ENCODE data around the gene CSRP1.
"Not testable (repeated sequence)": the region's sequence is repeated elsewhere in the genome, so short reads cannot be mapped to it uniquely, and the experiment has no call there.

Gene CSRP1

DNA sequence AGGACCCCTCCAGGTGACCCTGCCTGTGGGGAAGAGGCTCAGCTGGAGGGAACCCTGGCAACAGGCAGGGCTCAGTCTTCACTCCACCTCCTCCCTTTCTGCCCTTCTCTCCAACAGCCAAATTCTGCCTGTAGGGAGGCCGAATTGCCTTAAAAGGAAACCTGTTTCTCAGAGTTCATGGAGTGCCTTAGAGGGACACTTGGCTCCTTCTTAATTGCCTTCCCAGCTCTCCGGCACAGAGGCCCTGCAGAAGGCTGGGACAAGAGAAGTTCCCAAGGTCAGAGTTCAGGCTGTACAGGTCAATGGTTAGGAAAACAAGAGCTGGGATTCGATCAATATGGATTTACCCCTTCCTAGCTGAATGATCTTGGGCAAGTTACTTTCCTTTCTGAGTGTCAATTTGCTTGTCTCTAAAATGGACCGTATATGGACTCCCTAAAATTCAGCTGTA lies 6.2 kb downstream of the CSRP1 start:
- peaks cover 46% of the 10 kb centered on the region for H3K4me1 ChIP-seq (ENCODE audit: control insufficient read depth, insufficient read depth, low read length)
- no peak overlapping the region for H3K4me3 ChIP-seq (ENCODE audit: low read length)
- no peaks in the 10 kb centered on the region for H3K9me3 ChIP-seq (ENCODE audit: control insufficient read depth, low read length)
- peak overlapping the region; percentile 33 for H3K9ac ChIP-seq (ENCODE audit: low read length)
- peak; percentile 59 for DNase-seq (ENCODE audit: low read depth)
- H3K36me3 ChIP-seq (ENCODE audit: control insufficient read depth, insufficient read depth, low read length, severe bottlenecking): no peaks in the 10 kb centered on the region
- H3K27me3 ChIP-seq (replicated peaks; ENCODE audit: control insufficient read depth, insufficient read depth, low read length): no peaks in the 10 kb centered on the region

DNA sequence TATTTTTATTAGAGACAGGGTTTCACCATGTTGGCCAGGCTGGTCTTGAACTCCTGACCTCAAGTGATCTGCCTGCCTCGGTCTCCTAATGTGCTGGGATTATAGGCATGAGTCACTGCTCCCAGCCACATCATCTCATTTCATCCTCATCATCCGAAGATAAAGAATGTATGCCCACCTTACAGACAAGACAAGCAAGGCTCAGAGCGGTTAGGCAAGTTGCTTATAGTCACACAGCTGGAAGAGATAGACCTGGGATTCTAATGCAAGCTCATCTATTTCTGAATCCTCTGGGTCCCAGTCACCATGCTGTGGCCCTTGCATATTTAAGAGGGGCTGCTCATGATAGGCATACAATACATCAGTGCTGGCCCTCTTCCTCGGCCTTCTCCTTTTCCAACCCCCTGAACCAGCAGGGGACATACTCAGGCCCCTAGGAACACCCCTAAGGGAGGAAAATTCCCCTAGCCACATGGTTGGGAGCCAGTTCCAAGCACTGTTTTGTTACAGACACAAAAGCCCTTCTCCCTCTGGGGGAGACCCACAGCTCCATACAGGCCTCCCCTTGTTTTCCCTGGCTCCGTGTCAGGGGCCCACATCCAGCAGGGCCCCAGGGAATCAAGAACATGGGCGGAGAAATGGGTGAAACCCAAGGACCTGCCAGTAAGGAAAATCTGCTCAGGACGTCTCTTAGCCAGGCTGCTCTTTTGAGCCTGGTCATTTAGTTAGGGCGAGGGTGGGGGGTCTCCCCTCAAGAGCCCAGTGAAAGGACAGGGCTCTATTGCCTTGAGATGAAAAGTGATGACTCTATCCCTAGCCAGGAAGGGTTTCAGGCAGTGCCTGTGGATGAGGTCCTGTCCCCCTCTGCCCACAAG lies 6.9 kb downstream of the CSRP1 start:
- Histone ChIP-seq H3K4me3 (ENCODE audit: low read length) (no peak overlapping the region), H3K4me1 (ENCODE audit: control insufficient read depth, insufficient read depth, low read length) (peaks cover 46% of the 10 kb centered on the region), H3K9ac (ENCODE audit: low read length) (peak overlapping the region; percentile 33), H3K36me3 (ENCODE audit: control insufficient read depth, insufficient read depth, low read length, severe bottlenecking) (peaks cover 2% of the 10 kb centered on the region), H3K9me3 (ENCODE audit: control insufficient read depth, low read length) (no peaks in the 10 kb centered on the region), H3K27me3 (replicated peaks; ENCODE audit: control insufficient read depth, insufficient read depth, low read length) (no peaks in the 10 kb centered on the region)
- no peak for DNase-seq (ENCODE audit: low read depth)

GRCh38 chr1:201499191-201499590 lies 7.7 kb downstream of the CSRP1 start:
- no peak overlapping the region for H3K9ac ChIP-seq (ENCODE audit: low read length)
- no peak overlapping the region for H3K4me3 ChIP-seq (ENCODE audit: low read length)
- H3K9me3 ChIP-seq (ENCODE audit: control insufficient read depth, low read length): no peaks in the 10 kb centered on the region
- peaks cover 4% of the 10 kb centered on the region for H3K36me3 ChIP-seq (ENCODE audit: control insufficient read depth, insufficient read depth, low read length, severe bottlenecking)
- H3K27me3 ChIP-seq (replicated peaks; ENCODE audit: control insufficient read depth, insufficient read depth, low read length): no peaks in the 10 kb centered on the region
- peaks cover 50% of the 10 kb centered on the region for H3K4me1 ChIP-seq (ENCODE audit: control insufficient read depth, insufficient read depth, low read length)
- DNase-seq (ENCODE audit: low read depth): no peak

GRCh38 chr1:201498621-201499020 lies 8.3 kb downstream of the CSRP1 start:
- DNase-seq (ENCODE audit: low read depth): no peak
- H3K27me3 ChIP-seq (replicated peaks; ENCODE audit: control insufficient read depth, insufficient read depth, low read length): no peaks in the 10 kb centered on the region
- H3K4me3 ChIP-seq (ENCODE audit: low read length): no peak overlapping the region
- no peaks in the 10 kb centered on the region for H3K9me3 ChIP-seq (ENCODE audit: control insufficient read depth, low read length)
- peaks cover 4% of the 10 kb centered on the region for H3K36me3 ChIP-seq (ENCODE audit: control insufficient read depth, insufficient read depth, low read length, severe bottlenecking)
- H3K9ac ChIP-seq (ENCODE audit: low read length): no peak overlapping the region
- peaks cover 50% of the 10 kb centered on the region for H3K4me1 ChIP-seq (ENCODE audit: control insufficient read depth, insufficient read depth, low read length)

GRCh38 chr1:201497935-201498509 lies 8.9 kb downstream of the CSRP1 start:
- H3K9me3 ChIP-seq (ENCODE audit: control insufficient read depth, low read length): no peaks in the 10 kb centered on the region
- peaks cover 4% of the 10 kb centered on the region for H3K36me3 ChIP-seq (ENCODE audit: control insufficient read depth, insufficient read depth, low read length, severe bottlenecking)
- peaks cover 48% of the 10 kb centered on the region for H3K4me1 ChIP-seq (ENCODE audit: control insufficient read depth, insufficient read depth, low read length)
- H3K4me3 ChIP-seq (ENCODE audit: low read length): no peak overlapping the region
- H3K9ac ChIP-seq (ENCODE audit: low read length): no peak overlapping the region
- DNase-seq (ENCODE audit: low read depth): no peak
- no peaks in the 10 kb centered on the region for H3K27me3 ChIP-seq (replicated peaks; ENCODE audit: control insufficient read depth, insufficient read depth, low read length)

- no peaks in the 10 kb centered on the region for H3K27me3 ChIP-seq (replicated peaks; ENCODE audit: control insufficient read depth, insufficient read depth, low read length)
- peak overlapping the region; percentile 4 for H3K4me3 ChIP-seq (ENCODE audit: low read length)
- no peak for DNase-seq (ENCODE audit: low read depth)
- H3K4me1 ChIP-seq (ENCODE audit: control insufficient read depth, insufficient read depth, low read length): peaks cover 52% of the 10 kb centered on the region
- peaks cover 4% of the 10 kb centered on the region for H3K36me3 ChIP-seq (ENCODE audit: control insufficient read depth, insufficient read depth, low read length, severe bottlenecking)
- H3K9me3 ChIP-seq (ENCODE audit: control insufficient read depth, low read length): no peaks in the 10 kb centered on the region
- peak overlapping the region; percentile 42 for H3K9ac ChIP-seq (ENCODE audit: low read length)
Measured at GRCh38 chr1:201496296-201496690, 10.6 kb downstream of the CSRP1 start.

DNA sequence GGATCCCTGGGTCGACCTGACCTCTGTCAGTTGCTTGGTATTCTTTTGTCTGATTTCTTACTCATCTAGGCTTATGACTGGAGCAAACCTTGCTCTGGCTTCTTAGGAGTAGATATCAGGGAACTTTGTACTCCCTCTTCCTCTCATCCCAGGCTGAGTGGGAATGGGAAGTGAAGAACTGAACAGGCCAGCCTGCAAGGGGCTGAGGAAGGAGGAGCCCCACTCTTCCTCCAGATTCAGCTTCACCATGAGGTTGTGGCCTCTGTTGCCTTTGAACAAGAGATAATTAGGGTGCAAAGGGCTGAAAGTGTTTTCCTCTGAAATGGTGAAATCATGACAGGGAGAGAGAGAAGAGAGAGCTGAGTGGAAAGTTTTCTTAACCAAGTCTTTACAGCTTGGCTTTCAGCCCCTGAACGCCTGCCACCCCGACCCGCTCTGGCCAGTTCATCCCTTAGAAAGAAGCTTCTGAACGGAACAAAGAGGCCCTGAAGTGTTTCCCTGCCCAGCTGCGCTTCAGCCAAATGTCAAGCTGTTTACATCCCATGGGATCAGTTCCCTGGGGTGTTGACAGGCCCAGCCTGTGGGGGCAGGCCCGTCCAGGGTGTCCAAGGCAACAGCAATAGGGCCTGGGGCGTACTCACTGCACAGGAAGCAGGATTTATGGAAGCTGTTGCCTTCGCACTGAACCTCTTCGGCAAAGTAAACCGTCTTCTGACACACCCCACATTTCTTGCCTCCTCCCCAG lies 11.2 kb downstream of the CSRP1 start:
- H3K4me1 ChIP-seq (ENCODE audit: control insufficient read depth, insufficient read depth, low read length): peaks cover 52% of the 10 kb centered on the region
- DNase-seq (ENCODE audit: low read depth): peak; percentile 38
- H3K27me3 ChIP-seq (replicated peaks; ENCODE audit: control insufficient read depth, insufficient read depth, low read length): no peaks in the 10 kb centered on the region
- no peaks in the 10 kb centered on the region for H3K9me3 ChIP-seq (ENCODE audit: control insufficient read depth, low read length)
- peaks cover 4% of the 10 kb centered on the region for H3K36me3 ChIP-seq (ENCODE audit: control insufficient read depth, insufficient read depth, low read length, severe bottlenecking)
- H3K4me3 ChIP-seq (ENCODE audit: low read length): peak overlapping the region; percentile 22
- peak overlapping the region; percentile 55 for H3K9ac ChIP-seq (ENCODE audit: low read length)

- Histone ChIP-seq H3K4me3 (ENCODE audit: low read length) (no peak overlapping the region), H3K9ac (ENCODE audit: low read length) (no peak overlapping the region), H3K4me1 (ENCODE audit: control insufficient read depth, insufficient read depth, low read length) (peaks cover 59% of the 10 kb centered on the region), H3K27me3 (replicated peaks; ENCODE audit: control insufficient read depth, insufficient read depth, low read length) (no peaks in the 10 kb centered on the region), H3K9me3 (ENCODE audit: control insufficient read depth, low read length) (no peaks in the 10 kb centered on the region), H3K36me3 (ENCODE audit: control insufficient read depth, insufficient read depth, low read length, severe bottlenecking) (peaks cover 4% of the 10 kb centered on the region)
- DNase-seq (ENCODE audit: low read depth): no peak
Measured at GRCh38 chr1:201493757-201494617, 12.9 kb downstream of the CSRP1 start.

DNA sequence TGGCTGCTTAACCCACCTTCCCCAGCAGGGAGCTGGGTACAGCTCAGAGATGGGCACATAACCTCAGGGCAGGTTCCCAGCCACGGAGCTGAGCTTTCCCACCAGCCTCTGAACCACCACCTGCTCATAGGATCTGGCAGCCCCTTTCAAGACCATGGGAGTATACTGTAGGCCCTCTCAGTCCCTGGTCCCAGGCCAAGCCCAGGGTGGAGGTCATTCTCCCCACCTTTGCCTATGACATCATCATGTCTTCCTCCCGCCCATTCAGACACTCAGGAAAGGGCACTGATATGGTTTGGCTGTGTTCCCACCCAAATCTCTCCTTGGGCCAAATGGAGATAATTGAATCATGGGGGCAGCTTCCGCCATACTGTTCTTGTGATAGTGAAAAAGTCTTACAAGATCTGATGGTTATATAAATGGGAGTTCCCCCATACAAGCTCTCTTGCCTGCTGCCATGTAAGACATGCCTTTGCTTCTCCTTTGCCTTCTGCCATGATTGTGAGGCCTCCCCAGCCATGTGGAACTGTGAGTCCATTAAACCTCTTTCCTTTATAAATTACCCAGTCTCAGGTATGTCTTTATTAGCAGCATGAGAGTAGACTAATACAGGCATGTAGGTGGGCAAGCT lies 13.8 kb downstream of the CSRP1 start:
- not testable (repeated sequence) for H3K36me3 ChIP-seq (ENCODE audit: control insufficient read depth, insufficient read depth, low read length, severe bottlenecking); DNase-seq (ENCODE audit: low read depth); H3K27me3 ChIP-seq (replicated peaks; ENCODE audit: control insufficient read depth, insufficient read depth, low read length); H3K9ac ChIP-seq (ENCODE audit: low read length); H3K4me3 ChIP-seq (ENCODE audit: low read length); H3K9me3 ChIP-seq (ENCODE audit: control insufficient read depth, low read length)
- peaks cover 68% of the 10 kb centered on the region for H3K4me1 ChIP-seq (ENCODE audit: control insufficient read depth, insufficient read depth, low read length)

- no peaks in the 10 kb centered on the region for H3K27me3 ChIP-seq (replicated peaks; ENCODE audit: control insufficient read depth, insufficient read depth, low read length)
- no peak for DNase-seq (ENCODE audit: low read depth)
- H3K4me3 ChIP-seq (ENCODE audit: low read length): no peak overlapping the region
- H3K4me1 ChIP-seq (ENCODE audit: control insufficient read depth, insufficient read depth, low read length): peaks cover 72% of the 10 kb centered on the region
- H3K9ac ChIP-seq (ENCODE audit: low read length): no peak overlapping the region
- H3K9me3 ChIP-seq (ENCODE audit: control insufficient read depth, low read length): no peaks in the 10 kb centered on the region
- peaks cover 7% of the 10 kb centered on the region for H3K36me3 ChIP-seq (ENCODE audit: control insufficient read depth, insufficient read depth, low read length, severe bottlenecking)
Measured at GRCh38 chr1:201491896-201492511, 14.9 kb downstream of the CSRP1 start.
